HepG2 (cell line): ENCODE measurements around the gene RNU4-1. TPM values are rescaled to one million over a fixed set of nuclear protein-coding genes. Genes with fewer than 3 reads are reported as not detected.

Experiments used
- FOXA3 ChIP-seq: IDR thresholded peaks from 2 replicates; pipeline ENCODE4 v1.6.1; 2016; ENCODE audit warnings: missing genetic modification reagents, missing compliant biosample characterization
- HDAC1 ChIP-seq: sonication (generic); formaldehyde crosslinking; IDR thresholded peaks from 2 replicates; pipeline ENCODE4 v1.5.1; 2020; ENCODE audit warnings: mild to moderate bottlenecking, missing genetic modification reagents
- JDP2 ChIP-seq: sonication (generic); formaldehyde crosslinking; IDR thresholded peaks from 2 replicates; pipeline ENCODE4 v1.8.1; 2022; ENCODE audit warnings: missing genetic modification reagents, borderline replicate concordance
- MNT ChIP-seq: fragments of 450-650 bp; IDR thresholded peaks from 2 replicates; pipeline ENCODE4 v1.6.1; 2016
- MZF1 ChIP-seq: sonication (generic); formaldehyde crosslinking; IDR thresholded peaks from 2 replicates; pipeline ENCODE4 v1.8.1; 2023; ENCODE audit warnings: mild to moderate bottlenecking, missing genetic modification reagents, borderline replicate concordance
- NR0B2 ChIP-seq: sonication (generic); formaldehyde crosslinking; IDR thresholded peaks from 2 replicates; pipeline ENCODE4 v1.4.0; 2020; ENCODE audit warnings: mild to moderate bottlenecking, missing genetic modification reagents
- SMARCC2 ChIP-seq: fragments of 450-650 bp; IDR thresholded peaks from 2 replicates; pipeline ENCODE4 v1.6.1; 2017; ENCODE audit warnings: antibody characterized with exemption, mild to moderate bottlenecking
- STAG1 ChIP-seq: sonication (generic); formaldehyde crosslinking; IDR thresholded peaks from 2 replicates; pipeline ENCODE4 v1.4.0; 2020; ENCODE audit warnings: missing genetic modification reagents
- TCF7L2 ChIP-seq: IDR thresholded peaks from 2 replicates; pipeline ENCODE4 v1.6.1; 2011; ENCODE audit warnings: mild to moderate bottlenecking, low read depth, low read length, moderate library complexity
- THAP9 ChIP-seq: sonication (generic); formaldehyde crosslinking; IDR thresholded peaks from 2 replicates; pipeline ENCODE4; 2020; ENCODE audit warnings: missing genetic modification reagents, mild to moderate bottlenecking, borderline replicate concordance
- ZBED4 ChIP-seq: sonication (generic); formaldehyde crosslinking; IDR thresholded peaks from 2 replicates; pipeline ENCODE4 v1.4.0; 2020; ENCODE audit warnings: missing genetic modification reagents, borderline replicate concordance
- ZNF12 ChIP-seq: sonication (generic); formaldehyde crosslinking; IDR thresholded peaks from 2 replicates; pipeline ENCODE4 v1.5.0; 2020; ENCODE audit warnings: missing genetic modification reagents
- ZNF136 ChIP-seq: sonication (generic); formaldehyde crosslinking; IDR thresholded peaks from 2 replicates; pipeline ENCODE4 v1.8.1; 2022; ENCODE audit warnings: low read depth, mild to moderate bottlenecking, moderate library complexity, missing genetic modification reagents
- ZNF33B ChIP-seq: sonication (generic); formaldehyde crosslinking; IDR thresholded peaks from 2 replicates; pipeline ENCODE4 v1.5.1; 2020; ENCODE audit warnings: mild to moderate bottlenecking, missing genetic modification reagents
- ZNF383 ChIP-seq: sonication (generic); formaldehyde crosslinking; IDR thresholded peaks from 2 replicates; pipeline ENCODE4 v1.4.0; 2020; ENCODE audit warnings: missing genetic modification reagents, mild to moderate bottlenecking, borderline replicate concordance
- ZNF432 ChIP-seq: sonication (generic); formaldehyde crosslinking; IDR thresholded peaks from 2 replicates; pipeline ENCODE4 v1.5.0; 2020; ENCODE audit warnings: missing genetic modification reagents, mild to moderate bottlenecking, borderline replicate concordance
- ZNF496 ChIP-seq: sonication (generic); formaldehyde crosslinking; IDR thresholded peaks from 2 replicates; pipeline ENCODE4 v1.8.1; 2023; ENCODE audit warnings: mild to moderate bottlenecking, moderate library complexity, missing genetic modification reagents; ENCODE audit not compliant: insufficient replicate concordance
- ZNF704 ChIP-seq: sonication (generic); formaldehyde crosslinking; IDR thresholded peaks from 2 replicates; pipeline ENCODE4 v1.8.1; 2023; ENCODE audit warnings: mild to moderate bottlenecking, inconsistent platforms, moderate library complexity, missing genetic modification reagents, borderline replicate concordance
- polyA plus RNA-seq, 8 experiments: library from polyadenylated mRNA; depleted of rRNA in 3 of 8; stranded (reverse) in 7 of 8; unstranded in 1 of 8; fragments of >200 nt; fragmentation: Illumina TruSeq in 4 of 8; extraction: Trizol in 4 of 8; gene quantifications; 2 replicates each; pipeline versions ENCODE4 v1.2.1 to v1.2.3, GENCODE V29; 2011 to 2016; ENCODE audit warnings: low read depth in 4 of 8, missing spikeins in 1 of 8, mixed read lengths in 1 of 8; ENCODE audit not compliant: insufficient read depth in 1 of 8
- total RNA-seq, 5 experiments: library from RNA; depleted of rRNA; stranded (reverse); fragments of >200 nt; fragmentation: Illumina TruSeq; extraction: Trizol; gene quantifications; 2 replicates each; pipeline ENCODE4 v1.2.3, GENCODE V29; 2016; ENCODE audit warnings: low read depth in 1 of 5

Gene RNU4-1
- total and polyA plus RNA-seq, 2 of the 13 experiments (the other 11 are each of a cell fraction or from before 2014, with no cell fraction given) = 7,407 TPM; not detected in 1

GRCh38 chr12:120292661-120293531 is at the start of gene RNU4-1 (continued):
- TF ChIP-seq THAP9 (no peak), ZNF496 (CRISPR knock-in tag) (no peak), ZBED4 (CRISPR knock-in tag) (0 out of 2 replicates have a peak, but pooled peaks have one; percentile 73), NR0B2 (CRISPR knock-in tag) (no peak), TCF7L2 (no peak), ZNF432 (CRISPR knock-in tag) (no peak), FOXA3 (no peak), JDP2 (CRISPR knock-in tag) (no peak), ZNF33B (CRISPR knock-in tag) (no peak; the same call in 1 of the 2 replicates), STAG1 (CRISPR knock-in tag) (0 out of 2 replicates have a peak, but pooled peaks have one; percentile 1), HDAC1 (CRISPR knock-in tag) (peak; percentile 41; the same call in 1 of the 2 replicates), ZNF136 (CRISPR knock-in tag) (no peak; the same call in 1 of the 2 replicates), MZF1 (CRISPR knock-in tag) (no peak), ZNF704 (CRISPR knock-in tag) (no peak), MNT (no peak), SMARCC2 (no peak), ZNF383 (no peak), ZNF12 (CRISPR knock-in tag) (no peak)
